Measurements from ENCODE around the gene PAX4.

The PAX4 gene

GRCh38 chr7:127647636-127648035 is 29.7 kb upstream of the PAX4 start:
- no peaks in the 10 kb centered on the region for H3K27me3 Mint-ChIP-seq

GRCh38 chr7:127644484-127644883 is 26.5 kb upstream of the PAX4 start:
- Mint-ChIP-seq H3K27me3 (peaks cover 5% of the 10 kb centered on the region), H3K27ac (no peak overlapping the region), H3K4me3 (no peak overlapping the region), H3K4me1 (ENCODE audit: low read depth) (no peaks in the 10 kb centered on the region), H3K36me3 (ENCODE audit: low read depth) (no peaks in the 10 kb centered on the region), H3K9me3 (no peaks in the 10 kb centered on the region)

More at GRCh38 chr7:127647636-127648035, 29.7 kb upstream of the PAX4 start:
- no peak overlapping the region for H3K4me3 Mint-ChIP-seq
- H3K36me3 Mint-ChIP-seq (ENCODE audit: low read depth), result peaks cover 7% of the 10 kb centered on the region
- peaks cover 2% of the 10 kb centered on the region for H3K4me1 Mint-ChIP-seq (ENCODE audit: low read depth)
- H3K27ac Mint-ChIP-seq, result no peak overlapping the region
- H3K9me3 Mint-ChIP-seq, result no peaks in the 10 kb centered on the region

GRCh38 chr7:127638197-127638596 is 20.3 kb upstream of the PAX4 start:
- Mint-ChIP-seq H3K27me3 (peaks cover 32% of the 10 kb centered on the region), H3K4me3 (no peak overlapping the region), H3K4me1 (ENCODE audit: low read depth) (peaks cover 11% of the 10 kb centered on the region), H3K36me3 (ENCODE audit: low read depth) (no peaks in the 10 kb centered on the region), H3K27ac (no peak overlapping the region), H3K9me3 (no peaks in the 10 kb centered on the region)

DNA sequence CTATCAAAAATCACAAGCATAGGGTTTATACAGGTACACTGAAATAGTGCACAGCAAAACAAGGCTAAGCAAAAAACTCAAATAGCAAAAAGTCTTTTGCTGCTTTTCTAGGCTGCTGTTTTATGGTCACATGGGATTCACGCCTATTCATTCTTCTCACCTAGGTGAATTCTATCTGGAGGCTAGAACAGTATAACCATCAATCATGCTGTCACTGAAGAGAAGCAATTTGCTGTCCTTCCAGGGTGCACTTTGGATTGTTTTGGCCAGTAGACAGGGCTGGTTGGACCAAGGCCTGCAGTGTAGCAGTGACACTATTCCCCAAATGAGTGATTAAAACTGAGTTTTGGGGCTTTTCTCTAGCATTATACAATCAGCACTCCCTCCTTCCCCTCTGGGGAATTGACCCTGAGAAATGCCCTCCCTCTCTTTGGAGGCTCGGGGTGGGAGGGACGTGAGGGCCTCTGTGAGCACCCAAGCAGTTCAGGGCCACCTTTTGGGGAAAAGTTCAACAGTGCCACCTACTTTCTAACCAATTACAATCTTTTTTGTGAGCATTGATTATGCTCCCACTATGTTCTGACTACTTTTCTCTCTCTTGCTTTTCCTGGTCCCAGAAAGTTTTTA is 17.8 kb upstream of the PAX4 start:
- H3K27ac Mint-ChIP-seq, result no peak overlapping the region
- H3K4me3 Mint-ChIP-seq, result no peak overlapping the region
- H3K36me3 Mint-ChIP-seq (ENCODE audit: low read depth), result no peaks in the 10 kb centered on the region
- peaks cover 49% of the 10 kb centered on the region for H3K27me3 Mint-ChIP-seq
- peaks cover 11% of the 10 kb centered on the region for H3K4me1 Mint-ChIP-seq (ENCODE audit: low read depth)
- H3K9me3 Mint-ChIP-seq, result no peaks in the 10 kb centered on the region

- Mint-ChIP-seq H3K36me3 (ENCODE audit: low read depth) (no peaks in the 10 kb centered on the region), H3K27me3 (peaks cover 33% of the 10 kb centered on the region), H3K4me3 (no peak overlapping the region), H3K27ac (no peak overlapping the region), H3K9me3 (no peaks in the 10 kb centered on the region), H3K4me1 (ENCODE audit: low read depth) (peaks cover 11% of the 10 kb centered on the region)
Observed at GRCh38 chr7:127632276-127632910, 14.5 kb upstream of the PAX4 start.

GRCh38 chr7:127629268-127629854 is 11.4 kb upstream of the PAX4 start:
- Mint-ChIP-seq H3K27ac (no peak overlapping the region), H3K9me3 (no peaks in the 10 kb centered on the region), H3K27me3 (peaks cover 30% of the 10 kb centered on the region), H3K4me1 (ENCODE audit: low read depth) (no peaks in the 10 kb centered on the region), H3K36me3 (ENCODE audit: low read depth) (no peaks in the 10 kb centered on the region), H3K4me3 (no peak overlapping the region)

DNA sequence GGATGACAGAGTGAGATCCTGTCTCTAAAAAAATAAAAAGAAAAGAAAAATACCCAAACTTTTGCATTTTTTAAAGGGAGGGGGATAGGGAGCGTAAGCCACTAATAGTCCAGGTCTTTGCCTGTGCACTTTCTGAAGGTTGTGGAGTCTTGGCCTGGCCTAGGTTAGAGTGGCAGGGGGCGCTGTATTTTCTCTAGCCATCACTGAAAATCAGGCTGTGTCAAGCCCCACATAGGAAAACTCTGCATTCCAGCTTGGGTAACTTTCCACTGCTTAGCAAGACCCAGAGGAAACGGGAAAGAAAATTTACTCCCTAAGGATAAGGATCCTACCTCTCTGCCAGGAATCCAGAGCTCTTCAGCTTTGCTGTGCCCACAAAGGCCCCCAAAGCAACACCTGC is 10.5 kb upstream of the PAX4 start:
- H3K4me3 Mint-ChIP-seq, result no peak overlapping the region
- H3K27ac Mint-ChIP-seq, result no peak overlapping the region
- H3K27me3 Mint-ChIP-seq, result peaks cover 31% of the 10 kb centered on the region
- H3K9me3 Mint-ChIP-seq, result no peaks in the 10 kb centered on the region
- no peaks in the 10 kb centered on the region for H3K36me3 Mint-ChIP-seq (ENCODE audit: low read depth)
- H3K4me1 Mint-ChIP-seq (ENCODE audit: low read depth), result no peaks in the 10 kb centered on the region

DNA sequence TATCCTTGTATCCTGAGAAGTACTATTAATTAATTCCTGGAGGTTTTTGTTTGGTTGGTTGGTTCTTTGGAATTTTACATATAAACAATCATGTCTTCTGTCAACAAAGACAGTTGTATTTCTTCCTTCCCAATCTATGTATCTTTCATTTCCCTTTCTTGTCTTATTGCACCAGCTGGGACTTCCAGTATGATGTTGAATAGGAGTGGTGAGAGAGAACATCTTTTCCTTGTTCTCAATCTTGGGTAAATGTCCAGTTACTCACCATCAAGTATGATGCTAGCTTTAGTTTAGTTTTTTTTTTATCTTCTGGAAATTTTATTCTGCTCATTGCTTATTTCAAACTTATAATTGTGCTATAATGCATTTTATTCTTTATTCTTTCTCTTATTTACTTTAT is 7.4 kb upstream of the PAX4 start:
- no peak overlapping the region for H3K27ac Mint-ChIP-seq
- no peak overlapping the region for H3K4me3 Mint-ChIP-seq
- H3K36me3 Mint-ChIP-seq (ENCODE audit: low read depth), result no peaks in the 10 kb centered on the region
- H3K4me1 Mint-ChIP-seq (ENCODE audit: low read depth), result peaks cover 8% of the 10 kb centered on the region
- H3K27me3 Mint-ChIP-seq, result peaks cover 28% of the 10 kb centered on the region
- no peaks in the 10 kb centered on the region for H3K9me3 Mint-ChIP-seq

DNA sequence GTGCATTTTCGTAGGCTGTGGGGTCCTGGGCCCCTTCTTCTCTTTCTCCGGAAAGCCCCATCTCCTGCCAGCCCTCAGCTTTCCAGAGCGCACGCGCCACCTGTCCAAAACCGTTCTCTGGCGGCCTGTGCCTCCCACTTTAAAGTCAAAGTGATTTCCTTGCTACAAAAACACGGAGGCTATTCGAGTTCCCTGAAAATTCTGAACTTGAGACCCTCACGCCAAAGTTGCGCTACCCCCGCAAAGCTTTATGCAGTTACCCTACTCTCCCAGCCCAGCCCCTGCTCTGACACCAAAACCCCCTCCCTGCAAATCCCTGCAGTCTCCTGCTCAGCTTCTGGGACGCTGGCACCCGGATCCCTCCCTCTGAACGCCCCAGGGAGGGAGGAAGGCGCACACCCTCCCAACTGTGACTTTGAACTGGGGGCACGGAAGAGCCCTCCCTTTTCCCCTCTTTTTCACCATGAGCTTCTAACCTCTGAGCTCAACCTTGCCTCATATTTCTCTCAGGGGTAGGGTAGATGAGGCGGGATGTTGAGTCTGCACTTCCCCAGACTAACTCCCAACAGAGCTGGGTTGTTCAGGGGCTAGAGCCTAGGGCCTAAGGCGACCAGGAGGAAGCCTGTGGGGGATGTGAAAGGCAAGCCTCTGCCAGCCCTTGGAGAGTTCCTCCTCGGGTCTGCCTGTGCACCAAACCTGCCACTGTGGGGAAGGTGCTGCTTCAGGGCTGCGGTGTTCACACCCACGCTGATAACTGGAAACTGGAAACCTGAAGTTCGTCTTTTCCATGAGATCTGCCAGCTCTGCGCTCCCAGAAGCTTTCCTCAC is 2.7 kb upstream of the PAX4 start:
- peaks cover 8% of the 10 kb centered on the region for H3K4me1 Mint-ChIP-seq (ENCODE audit: low read depth)
- peaks cover 55% of the 10 kb centered on the region for H3K27me3 Mint-ChIP-seq
- no peaks in the 10 kb centered on the region for H3K36me3 Mint-ChIP-seq (ENCODE audit: low read depth)
- H3K4me3 Mint-ChIP-seq, result no peak overlapping the region
- no peak overlapping the region for H3K27ac Mint-ChIP-seq
- no peaks in the 10 kb centered on the region for H3K9me3 Mint-ChIP-seq

DNA sequence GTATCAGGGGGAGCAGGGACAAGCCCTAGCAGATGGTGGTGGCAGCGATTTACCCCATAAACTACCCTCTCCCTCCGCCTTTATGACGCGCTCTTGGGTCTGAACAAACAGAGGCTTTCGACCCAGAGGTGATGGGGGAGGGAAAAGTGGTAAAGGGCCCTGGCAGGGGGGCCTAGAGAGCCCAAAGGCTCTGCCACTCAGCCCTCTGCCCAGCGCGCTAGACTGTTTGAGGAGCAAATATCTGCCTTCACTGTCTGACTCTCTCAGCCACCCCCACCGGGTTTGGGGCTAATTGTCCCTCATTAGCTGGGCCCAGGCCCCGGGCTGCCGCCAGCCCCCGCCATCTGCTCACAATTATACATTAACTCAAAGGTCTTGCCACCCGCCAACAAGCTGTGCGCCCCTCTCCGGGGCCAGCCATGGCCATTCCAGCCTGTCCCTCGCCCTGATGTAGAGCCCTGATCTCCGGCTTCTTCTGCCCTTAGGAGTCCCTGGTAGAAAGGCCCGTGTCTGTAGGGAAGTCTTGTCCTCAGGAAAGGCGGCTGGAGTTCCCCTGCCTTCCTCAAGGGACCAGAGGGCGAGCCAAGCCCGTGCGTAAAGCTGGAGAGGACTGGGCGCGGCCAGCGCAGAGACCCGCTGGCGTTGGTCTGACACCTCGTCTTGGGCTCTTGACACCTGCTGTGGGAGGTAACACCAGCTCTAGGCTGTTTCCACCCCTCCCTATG is 1.9 kb upstream of the PAX4 start:
- Mint-ChIP-seq H3K36me3 (ENCODE audit: low read depth) (no peaks in the 10 kb centered on the region), H3K4me1 (ENCODE audit: low read depth) (peaks cover 8% of the 10 kb centered on the region), H3K27ac (no peak overlapping the region), H3K4me3 (no peak overlapping the region), H3K9me3 (no peaks in the 10 kb centered on the region), H3K27me3 (peaks cover 53% of the 10 kb centered on the region)

- H3K4me3 Mint-ChIP-seq, result no peak overlapping the region
- peaks cover 8% of the 10 kb centered on the region for H3K4me1 Mint-ChIP-seq (ENCODE audit: low read depth)
- H3K36me3 Mint-ChIP-seq (ENCODE audit: low read depth), result no peaks in the 10 kb centered on the region
- no peaks in the 10 kb centered on the region for H3K9me3 Mint-ChIP-seq
- peaks cover 45% of the 10 kb centered on the region for H3K27me3 Mint-ChIP-seq
- H3K27ac Mint-ChIP-seq, result no peak overlapping the region
Observed at GRCh38 chr7:127618775-127619174, 833 bp upstream of the PAX4 start.

DNA sequence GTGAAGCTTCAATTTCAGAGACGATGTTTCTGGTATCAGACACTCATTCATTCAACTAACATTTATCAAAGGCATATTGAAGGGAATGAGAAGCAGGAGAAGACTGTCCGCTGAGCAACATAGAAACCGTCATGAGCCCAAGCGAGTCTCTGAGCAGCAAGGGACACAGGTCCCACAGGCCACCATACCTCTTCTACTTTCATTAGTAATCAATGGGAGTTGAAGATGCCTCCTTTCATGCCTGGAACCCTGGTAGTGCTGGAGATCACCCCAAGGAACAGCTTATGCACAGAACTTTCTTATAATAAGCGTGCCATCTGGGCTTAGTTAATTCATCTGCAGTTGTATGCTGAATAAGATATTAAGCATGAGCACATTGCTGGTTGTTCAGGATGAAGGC is 1.2 kb downstream of the PAX4 start:
- H3K27me3 Mint-ChIP-seq, result peaks cover 41% of the 10 kb centered on the region
- no peak overlapping the region for H3K27ac Mint-ChIP-seq
- no peak overlapping the region for H3K4me3 Mint-ChIP-seq
- H3K4me1 Mint-ChIP-seq (ENCODE audit: low read depth), result peaks cover 8% of the 10 kb centered on the region
- H3K9me3 Mint-ChIP-seq, result no peaks in the 10 kb centered on the region
- H3K36me3 Mint-ChIP-seq (ENCODE audit: low read depth), result no peaks in the 10 kb centered on the region

DNA sequence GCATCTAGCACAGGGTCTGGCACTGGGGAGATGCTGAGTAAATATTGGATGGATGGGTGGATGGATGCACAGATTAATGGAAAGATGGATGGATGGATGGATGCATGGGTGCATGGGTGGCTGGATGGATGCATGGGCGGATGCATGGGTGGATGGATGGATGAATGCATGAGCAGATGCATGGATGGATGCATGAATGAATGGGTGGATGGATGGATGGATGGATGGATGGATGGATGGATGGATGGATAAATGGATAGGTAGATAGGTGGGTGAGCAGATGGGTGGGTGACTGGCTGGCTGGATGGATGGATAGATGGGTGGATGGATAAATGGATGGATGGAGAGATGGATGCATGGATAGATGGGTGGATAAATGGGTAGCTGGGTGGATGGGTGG is 5.7 kb downstream of the PAX4 start:
- H3K27ac Mint-ChIP-seq, result no peak overlapping the region
- no peaks in the 10 kb centered on the region for H3K9me3 Mint-ChIP-seq
- H3K4me1 Mint-ChIP-seq (ENCODE audit: low read depth), result no peaks in the 10 kb centered on the region
- H3K36me3 Mint-ChIP-seq (ENCODE audit: low read depth), result no peaks in the 10 kb centered on the region
- H3K27me3 Mint-ChIP-seq, result peaks cover 7% of the 10 kb centered on the region
- H3K4me3 Mint-ChIP-seq, result no peak overlapping the region

DNA sequence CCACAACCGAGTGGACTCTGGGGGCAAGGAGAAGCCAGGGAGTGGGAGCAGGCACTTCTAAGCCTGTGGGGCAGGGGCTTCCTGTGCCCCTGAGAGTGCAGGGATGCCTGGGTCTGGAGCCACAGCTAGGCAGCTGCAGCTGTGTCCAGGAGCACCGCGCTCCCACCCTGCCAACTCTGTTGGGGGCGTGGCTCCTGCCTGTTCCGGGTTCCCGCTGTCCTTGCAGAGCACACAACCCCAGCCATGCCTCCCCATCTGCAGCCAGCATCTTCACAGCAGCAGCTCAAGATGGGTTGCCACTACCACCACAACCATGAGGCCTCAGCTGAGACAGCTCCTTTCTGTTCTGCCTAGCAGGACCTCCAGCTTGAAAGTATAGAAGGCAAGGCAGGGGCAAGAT is 8.6 kb downstream of the PAX4 start:
- no peaks in the 10 kb centered on the region for H3K36me3 Mint-ChIP-seq (ENCODE audit: low read depth)
- H3K9me3 Mint-ChIP-seq, result no peaks in the 10 kb centered on the region
- no peaks in the 10 kb centered on the region for H3K4me1 Mint-ChIP-seq (ENCODE audit: low read depth)
- peaks cover 4% of the 10 kb centered on the region for H3K27me3 Mint-ChIP-seq
- H3K27ac Mint-ChIP-seq, result no peak overlapping the region
- no peak overlapping the region for H3K4me3 Mint-ChIP-seq

All from stimulated activated naive CD8-positive, alpha-beta T cell treated with anti-CD3 and anti-CD28 coated beads, Interleukin-15, Interleukin-2, amounts not matched to agents 100 ng/mL and 50 ng/mL, for 24 hours (primary cell).